Measurements from ENCODE around the gene ARMC3.
"Not testable (repeated sequence)": the region's sequence is repeated elsewhere in the genome, so short reads cannot be mapped to it uniquely, and the experiment has no call there.

Gene ARMC3, protein sequence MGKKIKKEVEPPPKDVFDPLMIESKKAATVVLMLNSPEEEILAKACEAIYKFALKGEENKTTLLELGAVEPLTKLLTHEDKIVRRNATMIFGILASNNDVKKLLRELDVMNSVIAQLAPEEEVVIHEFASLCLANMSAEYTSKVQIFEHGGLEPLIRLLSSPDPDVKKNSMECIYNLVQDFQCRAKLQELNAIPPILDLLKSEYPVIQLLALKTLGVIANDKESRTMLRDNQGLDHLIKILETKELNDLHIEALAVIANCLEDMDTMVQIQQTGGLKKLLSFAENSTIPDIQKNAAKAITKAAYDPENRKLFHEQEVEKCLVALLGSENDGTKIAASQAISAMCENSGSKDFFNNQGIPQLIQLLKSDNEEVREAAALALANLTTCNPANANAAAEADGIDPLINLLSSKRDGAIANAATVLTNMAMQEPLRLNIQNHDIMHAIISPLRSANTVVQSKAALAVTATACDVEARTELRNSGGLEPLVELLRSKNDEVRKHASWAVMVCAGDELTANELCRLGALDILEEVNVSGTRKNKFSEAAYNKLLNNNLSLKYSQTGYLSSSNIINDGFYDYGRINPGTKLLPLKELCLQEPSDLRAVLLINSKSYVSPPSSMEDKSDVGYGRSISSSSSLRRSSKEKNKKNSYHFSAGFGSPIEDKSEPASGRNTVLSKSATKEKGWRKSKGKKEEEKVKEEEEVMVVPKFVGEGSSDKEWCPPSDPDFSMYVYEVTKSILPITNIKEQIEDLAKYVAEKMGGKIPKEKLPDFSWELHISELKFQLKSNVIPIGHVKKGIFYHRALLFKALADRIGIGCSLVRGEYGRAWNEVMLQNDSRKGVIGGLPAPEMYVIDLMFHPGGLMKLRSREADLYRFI

DNA sequence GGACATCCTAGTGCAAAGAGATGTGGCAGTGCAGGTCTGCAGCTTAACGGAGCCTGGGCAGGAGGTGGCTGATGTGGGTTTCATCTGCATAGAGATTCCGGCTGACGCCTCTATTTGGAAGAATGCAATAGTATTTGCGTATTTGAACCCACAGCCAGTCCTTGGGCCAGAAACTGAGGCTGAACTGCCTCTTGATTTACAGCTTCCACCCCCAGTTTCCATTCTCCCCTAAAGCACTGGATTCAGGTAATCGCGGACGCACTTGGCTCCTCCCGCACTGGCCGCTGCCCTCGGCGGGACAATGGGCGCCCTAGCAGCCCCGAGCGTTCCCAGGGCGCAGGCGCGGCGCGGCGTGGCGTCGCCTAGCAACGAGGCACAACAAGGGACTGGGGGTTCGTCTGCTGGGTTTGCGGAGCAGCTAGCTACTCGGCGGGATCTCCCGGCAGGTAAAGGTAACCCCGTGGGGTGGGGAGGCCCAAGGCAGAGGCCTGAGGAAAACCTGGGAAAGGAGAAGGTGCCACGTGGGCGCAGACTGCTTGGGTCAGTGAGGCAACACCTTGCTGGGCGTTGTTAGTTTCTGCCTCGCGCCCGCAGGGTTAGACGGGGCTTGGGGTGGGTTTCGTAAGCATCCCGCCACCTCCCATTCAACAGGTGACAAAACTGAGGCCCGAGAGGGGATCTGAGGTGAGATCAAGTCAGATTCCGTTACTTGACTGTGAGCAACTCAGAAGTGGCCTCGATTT lies at the start of gene ARMC3:
ARMC3 (plus strand) TSS at position 393 of the 743 bp plus-strand sequence. CDS start 3,944 bp downstream, outside the sequence.
- in situ Hi-C loops (cut with HindIII; ENCODE audit: low sequenced_read_pairs) = no loop called here

DNA sequence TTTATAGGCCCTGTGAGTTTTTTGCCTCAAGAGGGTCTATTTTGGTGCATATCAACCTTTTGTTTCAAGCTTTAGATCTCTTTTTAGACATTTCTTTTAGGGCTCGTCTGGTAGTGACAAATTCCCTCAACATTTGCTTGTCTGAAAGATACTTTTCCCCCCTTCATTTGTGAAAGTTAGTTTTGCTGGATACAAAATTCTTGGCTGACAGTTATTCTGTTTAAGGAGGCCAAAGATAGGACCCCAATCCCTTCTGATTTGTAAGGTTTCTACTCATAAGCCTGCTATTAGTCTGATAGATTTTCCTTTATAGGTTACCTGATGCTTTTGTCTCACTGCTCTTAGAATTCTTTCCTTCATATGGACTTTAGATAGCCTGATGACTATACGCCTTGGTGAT lies 36.1 kb upstream of the ARMC3 start:
- in situ Hi-C loops (cut with HindIII; ENCODE audit: low sequenced_read_pairs) = no loop called here

DNA sequence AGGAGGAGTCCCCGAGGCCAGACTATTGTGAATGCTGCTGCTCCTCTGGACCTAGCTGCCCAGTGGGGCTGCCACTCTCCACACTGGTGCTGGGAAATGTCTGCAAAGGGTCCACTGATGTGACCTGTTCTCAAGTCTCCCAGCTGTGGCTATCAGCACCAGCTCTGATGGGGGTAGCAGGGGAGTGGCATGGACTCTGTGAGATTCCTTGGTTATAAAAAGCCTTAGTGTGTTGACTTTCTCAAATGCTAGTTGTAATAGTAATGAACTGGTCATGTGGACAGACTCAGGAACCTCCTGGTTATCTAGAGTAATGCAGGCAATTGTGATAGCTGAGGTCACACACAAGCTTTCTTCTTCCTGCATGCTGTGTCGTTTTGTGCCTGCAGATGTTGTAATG lies 34.1 kb upstream of the ARMC3 start:
- in situ Hi-C loops (cut with HindIII; ENCODE audit: low sequenced_read_pairs) = no loop called here

DNA sequence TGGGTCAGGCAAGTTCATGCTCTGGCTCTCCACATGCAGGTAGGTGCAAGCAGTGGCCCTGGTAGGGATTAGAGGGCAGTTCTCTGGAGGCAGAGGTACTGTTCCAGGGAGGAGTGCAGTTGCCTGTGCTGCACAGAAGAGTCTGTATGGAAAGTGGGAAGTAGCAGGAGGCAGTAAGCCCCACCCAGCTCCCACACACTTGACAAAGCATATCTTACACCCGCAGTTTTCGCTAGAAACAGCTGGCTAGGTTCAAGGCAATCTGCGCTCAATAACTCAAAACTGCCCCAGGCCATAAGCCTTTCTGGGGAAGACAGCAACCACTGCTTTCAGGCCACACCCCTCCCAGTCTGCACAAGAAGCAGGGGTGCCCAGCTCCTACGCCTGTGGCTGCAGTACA lies 33.1 kb upstream of the ARMC3 start:
- in situ Hi-C loops (cut with HindIII; ENCODE audit: low sequenced_read_pairs) = no loop called here

DNA sequence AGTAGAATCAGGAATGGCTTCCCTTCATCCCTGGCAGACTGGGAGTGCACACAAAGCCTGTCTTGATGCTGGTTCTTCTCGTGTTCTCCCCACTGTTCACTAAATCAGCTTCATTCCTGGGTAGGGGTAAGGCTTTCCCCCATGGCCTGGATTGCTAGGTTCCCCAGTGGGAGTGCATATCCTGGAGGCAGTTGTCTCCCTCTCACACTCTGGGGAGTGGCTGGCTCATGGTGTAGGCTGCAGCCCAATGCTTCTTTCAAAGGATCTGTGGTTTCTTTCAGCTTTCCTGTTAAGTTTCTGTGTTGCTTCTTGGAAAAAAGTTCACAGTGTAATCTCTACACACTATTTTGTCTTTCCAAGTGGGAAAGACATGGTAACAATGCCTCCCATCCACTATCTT lies 32.6 kb upstream of the ARMC3 start:
- in situ Hi-C loops (cut with HindIII; ENCODE audit: low sequenced_read_pairs) = no loop called here

DNA sequence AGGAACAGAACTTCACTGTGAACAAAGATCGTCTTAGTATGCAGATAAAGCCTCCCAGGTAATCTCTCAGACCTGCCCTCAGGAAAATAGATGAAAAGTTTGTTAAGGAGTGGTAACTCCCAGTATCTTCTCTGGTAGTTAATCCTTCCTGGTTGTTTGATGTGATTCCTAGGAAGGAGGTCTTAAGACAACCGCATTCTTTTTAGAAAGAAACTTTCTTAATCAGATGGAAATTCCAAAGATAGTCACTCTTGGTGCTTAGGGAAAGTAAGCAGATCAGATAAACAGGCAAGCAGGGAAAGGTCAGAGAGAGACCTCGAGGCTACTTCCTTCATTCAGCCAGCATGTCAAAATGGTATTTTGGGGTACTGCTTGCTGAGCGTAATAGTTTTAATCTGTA lies 30.5 kb upstream of the ARMC3 start:
- in situ Hi-C loops (cut with HindIII; ENCODE audit: low sequenced_read_pairs) = no loop called here

DNA sequence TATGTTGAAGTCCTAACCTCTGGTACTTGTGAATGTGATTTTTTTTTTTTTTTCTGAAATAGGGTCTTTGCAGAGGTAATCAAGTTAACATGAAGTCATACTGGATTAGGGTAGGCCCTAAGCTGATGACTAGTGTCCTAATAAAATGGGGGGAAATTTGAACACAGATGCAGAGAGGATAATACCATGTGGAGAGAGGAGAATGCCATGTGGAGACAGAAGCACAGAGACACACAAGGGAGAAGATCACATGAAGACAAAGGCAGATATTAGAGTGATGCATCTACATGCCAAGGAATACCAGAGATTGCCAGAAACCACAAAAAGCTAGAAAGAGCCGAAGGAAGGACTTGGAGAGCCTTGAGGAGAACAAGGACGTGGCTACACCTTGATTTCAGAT lies 28.5 kb upstream of the ARMC3 start:
- in situ Hi-C loops (cut with HindIII; ENCODE audit: low sequenced_read_pairs) = no loop called here

DNA sequence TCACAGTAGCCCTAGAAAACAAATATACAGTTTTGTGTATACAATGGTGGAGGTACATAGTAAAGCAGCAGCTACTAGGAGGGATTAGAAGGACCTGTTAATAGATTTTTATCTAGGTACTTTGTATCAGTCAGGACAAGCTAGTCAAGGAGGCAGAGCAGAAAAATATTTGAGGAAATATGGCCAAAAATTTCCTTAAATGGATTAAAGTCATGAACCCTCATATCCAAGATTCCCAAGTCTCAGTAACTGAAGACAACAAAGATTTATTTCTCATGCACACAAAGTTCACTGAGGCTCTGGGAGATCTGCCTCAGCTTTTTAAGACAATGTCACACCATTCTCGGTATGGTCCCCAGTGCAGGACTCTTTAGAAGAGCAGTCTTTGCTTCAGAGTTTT lies 28.1 kb upstream of the ARMC3 start:
- in situ Hi-C loops (cut with HindIII; ENCODE audit: low sequenced_read_pairs) = no loop called here

DNA sequence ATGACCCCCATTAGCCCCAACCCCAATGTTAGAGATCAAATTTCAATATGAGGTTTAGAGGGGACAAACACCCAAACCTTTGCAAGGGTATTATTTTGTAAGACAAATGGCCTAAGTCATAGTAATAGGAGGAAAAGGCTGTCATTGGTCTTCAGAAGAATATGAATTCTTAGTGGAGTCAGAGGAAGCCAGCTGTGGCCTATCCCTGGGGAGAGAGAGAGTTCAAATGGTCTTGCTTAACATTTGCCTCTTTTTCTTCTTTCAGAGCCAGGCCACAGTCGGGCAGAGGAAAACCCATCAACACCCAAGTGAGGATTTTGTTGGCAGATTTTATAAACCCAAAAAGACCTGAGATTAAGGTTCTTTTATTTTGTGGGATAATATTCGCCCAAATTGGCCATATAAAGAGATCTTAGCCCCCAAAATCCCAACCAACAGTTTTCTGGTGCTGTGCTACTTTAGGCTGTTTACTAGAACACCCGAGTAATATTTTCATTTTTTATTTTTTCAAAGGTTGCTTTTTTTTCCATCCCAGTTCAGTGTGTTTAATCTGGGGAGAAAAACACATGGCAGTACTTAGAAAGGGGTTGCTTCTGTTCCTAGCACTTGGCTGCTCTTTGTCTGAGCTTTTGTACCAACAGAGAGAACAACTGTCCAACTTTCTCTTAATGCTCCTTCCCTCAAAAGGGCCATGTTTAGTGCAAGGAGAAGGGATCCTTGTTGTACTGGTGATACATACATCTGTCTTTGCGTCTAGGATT lies 26.8 kb upstream of the ARMC3 start:
- in situ Hi-C loops (cut with HindIII; ENCODE audit: low sequenced_read_pairs) = no loop called here

DNA sequence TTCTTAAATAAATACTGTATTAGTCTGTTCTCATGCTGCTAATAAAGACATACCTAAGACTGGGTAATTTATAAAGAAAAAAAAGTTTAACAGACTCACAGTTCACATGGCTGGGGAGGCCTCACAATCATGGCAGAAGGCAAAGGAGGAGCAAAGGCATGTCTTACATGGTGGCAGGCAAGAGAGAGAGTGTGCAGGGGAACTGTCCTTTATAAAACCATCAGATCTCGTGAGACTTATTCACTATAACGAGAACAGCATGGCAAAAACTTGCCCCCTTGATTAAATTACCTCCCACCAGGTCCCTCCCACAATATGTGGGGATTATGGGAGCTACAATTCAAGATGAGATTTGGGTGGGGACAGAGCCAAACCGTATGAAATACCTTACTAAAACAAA lies 25.7 kb upstream of the ARMC3 start:
- in situ Hi-C loops (cut with HindIII; ENCODE audit: low sequenced_read_pairs) = not testable (repeated sequence)

DNA sequence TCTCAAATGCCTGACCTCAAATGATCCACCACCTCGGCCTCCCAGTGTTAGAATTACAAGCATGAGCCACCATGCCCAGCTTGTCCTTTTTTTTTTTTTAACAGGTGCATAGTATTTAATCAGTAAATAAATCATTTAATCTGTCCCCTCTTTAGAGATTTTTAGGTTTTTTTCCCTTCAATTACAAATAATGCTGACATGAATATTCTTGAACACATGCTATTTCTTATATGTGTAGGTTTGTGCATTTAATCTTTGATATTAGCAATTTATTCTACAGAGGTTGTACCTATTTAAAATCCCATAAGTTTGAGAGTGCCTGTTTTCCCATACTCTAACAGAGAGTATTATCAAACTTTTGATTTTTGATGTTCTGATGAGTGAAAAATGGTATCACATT lies 24.2 kb upstream of the ARMC3 start:
- in situ Hi-C loops (cut with HindIII; ENCODE audit: low sequenced_read_pairs) = no loop called here

DNA sequence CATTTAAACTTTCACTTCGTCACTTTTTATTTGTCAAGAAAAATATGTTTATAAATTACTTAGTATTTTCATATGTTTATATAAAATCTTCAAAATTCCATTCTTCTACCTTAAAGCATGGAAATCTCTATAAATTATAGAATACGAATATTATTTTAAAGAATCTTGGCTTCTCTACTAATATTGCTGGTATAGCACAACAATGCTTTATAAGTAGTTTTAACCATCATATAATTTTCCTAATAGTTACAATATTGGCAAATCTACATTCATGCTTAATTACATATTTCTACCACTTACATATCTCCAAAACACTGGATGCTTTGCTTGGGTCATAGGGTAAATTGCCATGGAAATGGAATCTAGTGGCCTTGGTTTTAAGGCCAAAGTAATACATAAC lies 21.1 kb upstream of the ARMC3 start:
- in situ Hi-C loops (cut with HindIII; ENCODE audit: low sequenced_read_pairs) = no loop called here

DNA sequence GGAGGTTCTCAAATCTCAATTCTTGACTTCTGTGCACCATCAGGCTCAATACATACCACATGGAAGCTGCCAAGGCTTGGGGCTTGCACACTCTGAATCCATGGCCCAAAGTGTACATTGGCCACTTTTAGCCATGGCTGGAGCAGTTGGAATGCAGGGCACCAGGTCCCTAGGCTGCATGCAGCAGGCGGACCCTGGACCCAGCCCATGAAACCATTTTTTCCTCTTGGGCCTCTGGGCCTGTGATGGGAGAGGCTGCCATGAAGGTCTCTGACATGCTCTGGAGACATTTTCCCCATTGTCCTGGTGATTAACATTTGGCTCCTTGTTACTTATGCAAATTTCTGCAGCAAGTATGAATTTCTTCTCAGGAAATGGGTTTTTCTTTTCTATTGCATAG lies 19.0 kb upstream of the ARMC3 start:
- in situ Hi-C loops (cut with HindIII; ENCODE audit: low sequenced_read_pairs) = no loop called here

DNA sequence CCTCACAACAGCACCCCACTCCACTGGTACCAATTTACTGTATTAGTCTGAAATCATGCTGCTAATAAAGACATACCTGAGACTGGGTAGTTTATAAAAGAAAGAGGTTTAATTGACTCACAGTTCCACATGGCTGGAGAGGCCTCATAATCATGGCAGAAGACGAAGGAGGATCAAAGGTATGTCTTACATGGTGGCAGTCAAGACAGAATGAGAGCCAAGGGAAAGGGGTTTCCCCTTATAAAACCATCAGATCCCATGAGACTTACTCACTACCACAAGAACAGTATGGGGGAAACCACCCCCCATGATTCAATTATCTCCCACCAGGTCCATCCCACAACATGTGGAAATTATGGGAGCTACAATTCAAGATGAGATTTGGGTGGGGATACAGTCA lies 18.2 kb upstream of the ARMC3 start:
- in situ Hi-C loops (cut with HindIII; ENCODE audit: low sequenced_read_pairs) = not testable (repeated sequence)

DNA sequence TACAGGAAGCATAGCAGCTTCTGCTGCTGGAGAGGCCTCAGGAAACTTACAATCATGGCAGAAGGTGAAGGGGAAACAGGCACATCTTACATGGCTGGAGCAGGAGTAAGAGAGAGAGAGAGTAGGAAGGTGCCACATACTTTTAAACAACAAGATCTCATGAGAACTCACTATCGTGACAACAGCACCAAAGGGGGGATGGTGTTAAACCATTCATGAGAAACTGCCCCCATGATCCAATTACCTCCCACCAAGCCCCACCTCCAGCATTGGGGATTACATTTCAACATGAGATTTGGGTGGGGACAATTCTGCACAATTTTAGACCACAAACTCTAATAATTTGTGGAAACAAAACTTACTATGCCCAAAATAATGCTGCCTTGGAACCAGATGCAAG lies 16.8 kb upstream of the ARMC3 start:
- in situ Hi-C loops (cut with HindIII; ENCODE audit: low sequenced_read_pairs) = no loop called here

DNA sequence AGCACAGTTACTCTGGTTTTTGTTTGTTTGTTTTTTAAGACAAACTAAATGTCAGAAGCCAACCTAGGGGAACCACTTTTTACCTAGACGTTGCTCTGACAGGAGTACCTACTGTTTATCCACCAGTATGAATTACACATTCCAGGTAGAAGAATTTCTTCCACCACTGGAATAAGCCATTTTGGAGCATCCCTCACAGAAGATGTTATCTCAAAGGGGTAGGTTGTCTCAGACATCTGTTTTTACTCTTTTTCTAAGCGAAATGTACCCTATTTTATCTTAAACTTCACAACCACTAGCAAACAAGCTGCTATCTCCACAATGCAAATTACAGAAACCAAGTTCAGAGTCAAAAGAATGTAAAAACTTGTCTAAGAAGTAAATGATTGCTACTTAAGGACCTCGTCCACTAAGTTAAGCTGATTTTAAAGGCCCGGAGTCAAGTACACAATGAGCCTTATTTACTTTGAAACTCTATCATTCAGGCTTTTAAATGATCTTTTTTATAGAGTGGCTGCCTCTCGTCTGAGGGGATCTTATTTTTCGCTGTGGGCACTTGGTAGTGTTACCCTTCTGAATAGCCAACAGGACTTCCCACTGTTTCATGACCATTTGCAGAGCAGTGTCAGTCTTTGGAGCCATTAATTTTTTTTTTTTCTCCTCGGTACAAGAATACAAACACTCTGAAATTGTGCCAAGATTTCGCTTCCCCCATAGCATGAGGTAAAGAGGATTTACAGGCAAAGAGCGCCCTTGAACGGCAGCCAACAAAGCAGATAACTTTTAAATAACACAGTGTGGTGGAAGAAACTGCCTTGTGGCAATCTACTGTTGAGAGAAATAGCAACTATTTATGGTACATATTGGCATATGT lies 15.7 kb upstream of the ARMC3 start:
- in situ Hi-C loops (cut with HindIII; ENCODE audit: low sequenced_read_pairs) = no loop called here

DNA sequence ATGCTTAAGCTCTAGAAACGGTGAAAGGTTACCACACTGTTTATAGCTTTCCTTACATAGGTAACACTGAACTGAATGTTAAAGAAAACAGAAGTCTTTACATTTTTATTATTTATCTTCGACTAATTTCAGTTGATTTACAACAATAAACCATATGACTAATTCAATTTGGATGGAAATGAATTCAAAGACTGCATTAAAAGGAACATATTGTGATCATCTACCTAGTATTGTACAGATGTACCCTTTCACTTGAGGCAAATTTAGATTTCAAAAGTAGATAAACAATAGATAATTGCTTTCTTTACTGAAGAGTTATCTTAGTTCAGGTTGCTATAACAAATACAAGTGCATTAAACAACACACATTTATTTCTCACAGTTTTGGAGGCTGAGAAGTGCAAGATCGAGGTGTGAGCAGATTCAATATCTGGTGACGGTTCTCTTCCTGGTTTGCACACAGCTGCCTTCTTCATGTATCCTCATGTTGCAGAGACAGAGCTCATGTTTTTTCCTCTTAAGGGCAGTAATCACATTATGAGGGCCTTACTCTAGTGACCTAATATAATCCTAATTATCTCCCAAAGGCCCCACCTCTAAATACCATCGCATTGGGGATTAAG lies 15.0 kb upstream of the ARMC3 start:
- in situ Hi-C loops (cut with HindIII; ENCODE audit: low sequenced_read_pairs) = no loop called here

DNA sequence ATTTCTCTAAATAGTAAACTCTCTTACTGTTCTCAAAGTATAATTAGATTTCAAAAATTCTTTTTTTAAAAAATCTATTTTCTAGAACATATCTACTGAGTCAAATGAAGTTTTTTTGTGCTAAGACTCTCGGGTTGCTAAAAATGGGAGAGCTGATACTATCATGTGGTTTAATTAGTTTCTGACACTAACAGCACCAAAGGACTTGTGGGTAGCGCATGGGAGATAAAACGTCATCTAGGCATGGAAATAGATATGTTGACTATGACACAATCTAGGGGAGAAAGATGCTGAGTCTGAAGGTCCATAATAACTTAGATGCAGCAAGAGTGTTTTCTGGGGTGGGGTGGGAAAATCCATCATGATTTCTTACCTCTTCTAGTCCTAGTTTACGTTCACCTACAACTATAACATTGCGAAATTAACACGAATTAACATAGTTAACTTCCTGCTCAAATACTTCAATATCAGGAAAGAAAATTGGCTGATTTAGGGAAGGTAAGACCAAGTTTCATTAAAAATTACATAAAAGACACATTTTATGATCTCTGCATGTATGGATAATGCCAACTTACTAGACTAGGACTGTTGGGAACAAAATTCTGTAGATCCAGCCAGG lies 14.3 kb upstream of the ARMC3 start:
- in situ Hi-C loops (cut with HindIII; ENCODE audit: low sequenced_read_pairs) = no loop called here

DNA sequence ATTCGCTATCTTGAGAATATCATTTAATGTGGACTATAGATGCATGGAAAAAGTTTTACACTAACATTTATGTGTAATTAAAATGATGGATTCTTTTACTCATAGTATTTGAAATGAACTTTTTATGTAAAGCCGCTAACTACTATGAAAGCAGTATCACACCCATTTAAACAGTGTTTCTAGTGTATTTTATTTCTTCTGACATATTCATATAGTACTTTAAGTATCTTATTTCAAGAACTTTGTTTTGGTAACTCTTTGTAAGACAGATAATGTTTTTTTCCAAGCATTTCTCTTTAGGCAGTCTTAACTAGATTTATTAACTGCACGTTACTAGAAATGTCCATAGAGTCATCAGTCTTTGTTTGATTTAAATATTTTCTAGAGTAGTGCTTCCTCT lies 12.5 kb upstream of the ARMC3 start:
- in situ Hi-C loops (cut with HindIII; ENCODE audit: low sequenced_read_pairs) = no loop called here

Measured in DLD1 (cell line).